Liver (tissue), 9 donors: ENCODE data around the gene HYAL4. TPM values are rescaled to one million over a fixed set of nuclear protein-coding genes. Genes with fewer than 3 reads are reported as not detected.

ENCODE experiments used
- DNase-seq: peaks from one replicate; pipeline ENCODE4 v3.0.0-alpha.2; 2017; ENCODE audit warnings: low spot score
- H3K27ac ChIP-seq, 2 donors: one replicate each; pipeline ENCODE4 v1.7.0; 2013; ENCODE audit warnings: inconsistent platforms in 2 of 2, low read length in 2 of 2, control low read depth in 1 of 2, low read depth in 1 of 2, mild to moderate bottlenecking in 1 of 2
- H3K27me3 ChIP-seq, 4 donors: one replicate each; pipeline versions ENCODE4 v1.6.1 to v1.7.0; 2013; ENCODE audit warnings: low read length in 3 of 4, inconsistent platforms in 1 of 4, mild to moderate bottlenecking in 1 of 4, moderate library complexity in 1 of 4; ENCODE audit not compliant: control insufficient read depth in 4 of 4, insufficient read depth in 4 of 4
- H3K36me3 ChIP-seq, 4 donors: one replicate each; pipeline versions ENCODE4 v1.6.1 to v1.7.0; 2013; ENCODE audit warnings: low read length in 3 of 4, mild to moderate bottlenecking in 3 of 4, low read depth in 1 of 4, moderate library complexity in 1 of 4; ENCODE audit not compliant: control insufficient read depth in 4 of 4, insufficient read depth in 3 of 4
- H3K4me1 ChIP-seq, 4 donors: one replicate each; pipeline versions ENCODE4 v1.6.1 to v1.7.0; 2013; ENCODE audit warnings: low read length in 3 of 4, mild to moderate bottlenecking in 3 of 4, moderate library complexity in 1 of 4; ENCODE audit not compliant: control insufficient read depth in 4 of 4, insufficient read depth in 4 of 4
- H3K4me3 ChIP-seq, 3 donors: one replicate each; pipeline versions ENCODE4 v1.6.1 to v1.7.0; 2013; ENCODE audit warnings: low read length in 3 of 3, control low read depth in 1 of 3, low read depth in 1 of 3, mild to moderate bottlenecking in 1 of 3
- H3K9ac ChIP-seq, 2 donors: one replicate each; pipeline ENCODE4 v1.7.0; 2013; ENCODE audit warnings: low read length in 2 of 2, mild to moderate bottlenecking in 2 of 2, moderate library complexity in 2 of 2, control low read depth in 1 of 2, low read depth in 1 of 2
- H3K9me3 ChIP-seq, 4 donors: one replicate each; pipeline versions ENCODE4 v1.6.1 to v1.7.0; 2013; ENCODE audit warnings: low read length in 3 of 4; ENCODE audit not compliant: control insufficient read depth in 4 of 4
- EGR1 ChIP-seq, 2 donors: IDR thresholded peaks; 2 replicates each; pipeline ENCODE4 v1.6.1; 2016 to 2018; ENCODE audit warnings: antibody characterized with exemption in 2 of 2, low read depth in 2 of 2
- FOXA1 ChIP-seq: IDR thresholded peaks from 2 replicates; pipeline ENCODE4 v1.6.1; 2016; ENCODE audit warnings: antibody characterized with exemption
- FOXA2 ChIP-seq: IDR thresholded peaks from 2 replicates; pipeline ENCODE4 v1.6.1; 2016; ENCODE audit warnings: antibody characterized with exemption
- GABPA ChIP-seq, 2 donors: IDR thresholded peaks in 1 of 2; conservative IDR thresholded peaks in 1 of 2; 2 replicates each; pipeline ENCODE4 v1.6.1; 2016; ENCODE audit warnings: antibody characterized with exemption in 2 of 2, mild to moderate bottlenecking in 1 of 2, moderate library complexity in 1 of 2
- HNF4A ChIP-seq, 2 donors: conservative IDR thresholded peaks; 2 replicates each; pipeline ENCODE4 v1.6.1; 2016; ENCODE audit warnings: antibody characterized with exemption in 2 of 2, mild to moderate bottlenecking in 2 of 2
- HNF4G ChIP-seq: IDR thresholded peaks from 2 replicates; pipeline ENCODE4 v1.6.1; 2016; ENCODE audit warnings: antibody characterized with exemption
- JUND ChIP-seq, 2 donors: IDR thresholded peaks; 2 replicates each; pipeline ENCODE4 v1.6.1; 2016; ENCODE audit warnings: antibody characterized with exemption in 2 of 2
- NR2F2 ChIP-seq: IDR thresholded peaks from 2 replicates; pipeline ENCODE4 v1.6.1; 2016; ENCODE audit warnings: antibody characterized with exemption
- RAD21 ChIP-seq, 2 donors: IDR thresholded peaks; 2 replicates each; pipeline ENCODE4 v1.6.1; 2016; ENCODE audit warnings: antibody characterized with exemption in 2 of 2, mild to moderate bottlenecking in 2 of 2
- RXRA ChIP-seq, 2 donors: IDR thresholded peaks; 2 replicates each; pipeline ENCODE4 v1.6.1; 2017 to 2018; ENCODE audit warnings: antibody characterized with exemption in 2 of 2, mild to moderate bottlenecking in 1 of 2
- TAF1 ChIP-seq: conservative IDR thresholded peaks from 2 replicates; pipeline ENCODE4 v1.6.1; 2016; ENCODE audit warnings: antibody characterized with exemption, mild to moderate bottlenecking
- YY1 ChIP-seq: IDR thresholded peaks from 2 replicates; pipeline ENCODE4 v1.6.1; 2016; ENCODE audit warnings: antibody characterized with exemption, mild to moderate bottlenecking
- WGBS: extraction: QIAGEN DNeasy Blood & Tissue Kit; methylation state at CpG from one replicate; pipeline ENCODE4 v1.1.7; 2013; 5-methylcytosine and 5-hydroxymethylcytosine counted together
- polyA plus RNA-seq, 2 donors: library from polyadenylated mRNA; stranded (reverse) in 1 of 2; unstranded in 1 of 2; fragments of 200-250 nt in 1 of 2; fragments of >200 nt in 1 of 2; fragmentation: Nextera tagmentation in 1 of 2; extraction: Ambion mirVana in 1 of 2; gene quantifications; one replicate each; pipeline versions ENCODE4 v1.2.1 to v1.2.3, GENCODE V29; 2013 to 2015
- total RNA-seq, 2 donors: library from RNA; depleted of rRNA; stranded (reverse); fragments of >200 nt; gene quantifications; one replicate each; pipeline ENCODE4 v1.2.3, GENCODE V29; 2014
- TF ChIP-seq, protein P1 (sequence below): IDR thresholded peaks from 2 replicates; pipeline ENCODE4 v1.6.1; 2016; ENCODE audit warnings: antibody characterized with exemption
- TF ChIP-seq, protein P2 (sequence below): IDR thresholded peaks from 2 replicates; pipeline ENCODE4 v1.6.1; 2016; ENCODE audit warnings: antibody characterized with exemption
- TF ChIP-seq, protein P3 (sequence below): fragments of 150-350 bp; IDR thresholded peaks from 2 replicates; pipeline ENCODE4 v1.5.1; 2017; ENCODE audit warnings: improper control_type of control experiment, low read depth, low read length; ENCODE audit not compliant: missing input control
- TF ChIP-seq, protein P4 (sequence below): IDR thresholded peaks from 2 replicates; pipeline ENCODE4 v1.6.1; 2016; ENCODE audit warnings: antibody characterized with exemption
- TF ChIP-seq, protein P5 (sequence below): IDR thresholded peaks from 2 replicates; pipeline ENCODE4 v1.6.1; 2016; ENCODE audit warnings: antibody characterized with exemption, mild to moderate bottlenecking
- donor health status: healthy.
- donor health status: healthy.
- donor health status: healthy.
- donor health status: healthy.
- donor health status: healthy.

Gene HYAL4
- total and polyA plus RNA-seq, 4 donors = not detected

DNA sequence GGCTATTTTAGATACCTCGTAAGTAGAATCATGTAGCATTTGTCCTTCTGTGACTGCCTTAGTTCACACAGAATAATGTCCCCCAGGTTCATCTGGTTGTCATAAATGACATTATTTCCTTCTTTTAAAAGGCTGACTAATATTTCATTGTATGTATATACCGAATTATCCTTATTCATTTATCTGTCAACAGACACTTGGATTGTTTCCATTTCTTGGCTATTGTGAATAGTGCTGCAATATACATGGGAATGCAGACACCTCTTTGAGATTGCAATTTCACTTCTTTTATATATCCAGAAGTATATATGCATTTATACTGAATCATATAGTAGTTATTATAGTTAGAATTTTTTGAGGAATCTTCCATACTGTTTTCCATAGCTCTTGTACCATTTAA is 24.1 kb upstream of the HYAL4 start:
- no peaks in the 10 kb centered on the region for H3K27me3 ChIP-seq
- no peaks in the 10 kb centered on the region for H3K9me3 ChIP-seq
- H3K4me1 ChIP-seq = peaks cover 0 to 7% (median 4%) of the 10 kb centered on the region in 4 donors
- no peak for TF ChIP-seq EGR1 (IDR thresholded peaks at IDR 0.05; ENCODE audit: low read depth in 2 of 2)
- TF ChIP-seq NR2F2 = no peak
- TF ChIP-seq TAF1 = no peak
- H3K27ac ChIP-seq = no peak overlapping the region
- no peak for DNase-seq
- H3K36me3 ChIP-seq = no peaks in the 10 kb centered on the region
- no peak overlapping the region for H3K9ac ChIP-seq
- no peak overlapping the region for H3K4me3 ChIP-seq
- WGBS = 90% methylated on average over 2 of the region's 2 CpGs

DNA sequence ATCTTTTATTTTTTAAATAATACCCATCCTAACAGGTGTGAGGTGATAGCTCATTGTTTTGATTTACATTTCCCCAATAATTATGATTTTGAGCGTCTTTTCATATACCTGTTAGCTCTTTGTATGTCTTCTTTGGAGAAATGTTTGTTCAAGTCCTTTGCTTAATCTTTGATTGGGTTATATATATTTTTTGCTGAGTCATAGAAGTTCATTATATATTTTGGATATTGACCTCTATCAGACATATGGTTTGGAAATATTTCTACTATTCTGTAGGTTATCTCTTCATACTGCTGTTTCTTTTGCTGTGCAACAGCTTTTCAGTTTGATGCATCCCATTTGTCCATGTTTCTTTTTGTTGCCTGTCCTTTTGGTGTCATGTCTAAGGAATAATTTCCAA is 23.6 kb upstream of the HYAL4 start:
- Histone ChIP-seq H3K4me3 (no peak overlapping the region), H3K27me3 (no peaks in the 10 kb centered on the region), H3K9me3 (no peaks in the 10 kb centered on the region), H3K36me3 (no peaks in the 10 kb centered on the region), H3K4me1 (peaks cover 0 to 7% (median 4%) of the 10 kb centered on the region in 4 donors), H3K9ac (no peak overlapping the region), H3K27ac (no peak overlapping the region)
- WGBS = 98% methylated on average over 1 of the region's 1 CpG
- TF ChIP-seq YY1 (no peak), GABPA (IDR thresholded peaks at IDR 0.05 in 1 of 2, conservative IDR thresholded peaks at IDR 0.05 in 1 of 2) (no peak), EGR1 (IDR thresholded peaks at IDR 0.05; ENCODE audit: low read depth in 2 of 2) (no peak), HNF4A (conservative IDR thresholded peaks at IDR 0.05) (no peak), NR2F2 (no peak), FOXA2 (no peak), RXRA (IDR thresholded peaks at IDR 0.05) (no peak), TAF1 (no peak), FOXA1 (no peak), JUND (IDR thresholded peaks at IDR 0.05) (no peak), RAD21 (IDR thresholded peaks at IDR 0.05) (no peak), HNF4G (no peak)
- TF ChIP-seq, protein P1, sequence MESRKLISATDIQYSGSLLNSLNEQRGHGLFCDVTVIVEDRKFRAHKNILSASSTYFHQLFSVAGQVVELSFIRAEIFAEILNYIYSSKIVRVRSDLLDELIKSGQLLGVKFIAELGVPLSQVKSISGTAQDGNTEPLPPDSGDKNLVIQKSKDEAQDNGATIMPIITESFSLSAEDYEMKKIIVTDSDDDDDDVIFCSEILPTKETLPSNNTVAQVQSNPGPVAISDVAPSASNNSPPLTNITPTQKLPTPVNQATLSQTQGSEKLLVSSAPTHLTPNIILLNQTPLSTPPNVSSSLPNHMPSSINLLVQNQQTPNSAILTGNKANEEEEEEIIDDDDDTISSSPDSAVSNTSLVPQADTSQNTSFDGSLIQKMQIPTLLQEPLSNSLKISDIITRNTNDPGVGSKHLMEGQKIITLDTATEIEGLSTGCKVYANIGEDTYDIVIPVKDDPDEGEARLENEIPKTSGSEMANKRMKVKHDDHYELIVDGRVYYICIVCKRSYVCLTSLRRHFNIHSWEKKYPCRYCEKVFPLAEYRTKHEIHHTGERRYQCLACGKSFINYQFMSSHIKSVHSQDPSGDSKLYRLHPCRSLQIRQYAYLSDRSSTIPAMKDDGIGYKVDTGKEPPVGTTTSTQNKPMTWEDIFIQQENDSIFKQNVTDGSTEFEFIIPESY = no peak
- TF ChIP-seq, protein P2, sequence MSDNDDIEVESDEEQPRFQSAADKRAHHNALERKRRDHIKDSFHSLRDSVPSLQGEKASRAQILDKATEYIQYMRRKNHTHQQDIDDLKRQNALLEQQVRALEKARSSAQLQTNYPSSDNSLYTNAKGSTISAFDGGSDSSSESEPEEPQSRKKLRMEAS = no peak
- TF ChIP-seq, protein P3, sequence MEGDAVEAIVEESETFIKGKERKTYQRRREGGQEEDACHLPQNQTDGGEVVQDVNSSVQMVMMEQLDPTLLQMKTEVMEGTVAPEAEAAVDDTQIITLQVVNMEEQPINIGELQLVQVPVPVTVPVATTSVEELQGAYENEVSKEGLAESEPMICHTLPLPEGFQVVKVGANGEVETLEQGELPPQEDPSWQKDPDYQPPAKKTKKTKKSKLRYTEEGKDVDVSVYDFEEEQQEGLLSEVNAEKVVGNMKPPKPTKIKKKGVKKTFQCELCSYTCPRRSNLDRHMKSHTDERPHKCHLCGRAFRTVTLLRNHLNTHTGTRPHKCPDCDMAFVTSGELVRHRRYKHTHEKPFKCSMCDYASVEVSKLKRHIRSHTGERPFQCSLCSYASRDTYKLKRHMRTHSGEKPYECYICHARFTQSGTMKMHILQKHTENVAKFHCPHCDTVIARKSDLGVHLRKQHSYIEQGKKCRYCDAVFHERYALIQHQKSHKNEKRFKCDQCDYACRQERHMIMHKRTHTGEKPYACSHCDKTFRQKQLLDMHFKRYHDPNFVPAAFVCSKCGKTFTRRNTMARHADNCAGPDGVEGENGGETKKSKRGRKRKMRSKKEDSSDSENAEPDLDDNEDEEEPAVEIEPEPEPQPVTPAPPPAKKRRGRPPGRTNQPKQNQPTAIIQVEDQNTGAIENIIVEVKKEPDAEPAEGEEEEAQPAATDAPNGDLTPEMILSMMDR = no peak
- TF ChIP-seq, protein P4, sequence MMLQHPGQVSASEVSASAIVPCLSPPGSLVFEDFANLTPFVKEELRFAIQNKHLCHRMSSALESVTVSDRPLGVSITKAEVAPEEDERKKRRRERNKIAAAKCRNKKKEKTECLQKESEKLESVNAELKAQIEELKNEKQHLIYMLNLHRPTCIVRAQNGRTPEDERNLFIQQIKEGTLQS = no peak
- TF ChIP-seq, protein P5, sequence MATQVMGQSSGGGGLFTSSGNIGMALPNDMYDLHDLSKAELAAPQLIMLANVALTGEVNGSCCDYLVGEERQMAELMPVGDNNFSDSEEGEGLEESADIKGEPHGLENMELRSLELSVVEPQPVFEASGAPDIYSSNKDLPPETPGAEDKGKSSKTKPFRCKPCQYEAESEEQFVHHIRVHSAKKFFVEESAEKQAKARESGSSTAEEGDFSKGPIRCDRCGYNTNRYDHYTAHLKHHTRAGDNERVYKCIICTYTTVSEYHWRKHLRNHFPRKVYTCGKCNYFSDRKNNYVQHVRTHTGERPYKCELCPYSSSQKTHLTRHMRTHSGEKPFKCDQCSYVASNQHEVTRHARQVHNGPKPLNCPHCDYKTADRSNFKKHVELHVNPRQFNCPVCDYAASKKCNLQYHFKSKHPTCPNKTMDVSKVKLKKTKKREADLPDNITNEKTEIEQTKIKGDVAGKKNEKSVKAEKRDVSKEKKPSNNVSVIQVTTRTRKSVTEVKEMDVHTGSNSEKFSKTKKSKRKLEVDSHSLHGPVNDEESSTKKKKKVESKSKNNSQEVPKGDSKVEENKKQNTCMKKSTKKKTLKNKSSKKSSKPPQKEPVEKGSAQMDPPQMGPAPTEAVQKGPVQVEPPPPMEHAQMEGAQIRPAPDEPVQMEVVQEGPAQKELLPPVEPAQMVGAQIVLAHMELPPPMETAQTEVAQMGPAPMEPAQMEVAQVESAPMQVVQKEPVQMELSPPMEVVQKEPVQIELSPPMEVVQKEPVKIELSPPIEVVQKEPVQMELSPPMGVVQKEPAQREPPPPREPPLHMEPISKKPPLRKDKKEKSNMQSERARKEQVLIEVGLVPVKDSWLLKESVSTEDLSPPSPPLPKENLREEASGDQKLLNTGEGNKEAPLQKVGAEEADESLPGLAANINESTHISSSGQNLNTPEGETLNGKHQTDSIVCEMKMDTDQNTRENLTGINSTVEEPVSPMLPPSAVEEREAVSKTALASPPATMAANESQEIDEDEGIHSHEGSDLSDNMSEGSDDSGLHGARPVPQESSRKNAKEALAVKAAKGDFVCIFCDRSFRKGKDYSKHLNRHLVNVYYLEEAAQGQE = no peak
- DNase-seq = no peak
